ENCODE data around the gene ENTHD1. TPM values are rescaled to one million over a fixed set of nuclear protein-coding genes. Genes with fewer than 3 reads are reported as not detected.
"Not testable (repeated sequence)": the region's sequence is repeated elsewhere in the genome, so short reads cannot be mapped to it uniquely, and the experiment has no call there.

The ENTHD1 gene
- total RNA-seq, 1 experiment from 2014 or later = 41.5 TPM

- in situ Hi-C loops (cut with HindIII; ENCODE audit: low pct_unique_long_range_greater_than_20kb, low sequenced_read_pairs); DNase-seq (ENCODE audit: low read depth, low spot score): not testable (repeated sequence)
These were observed 159.5 kb downstream of the ENTHD1 start for GRCh38 chr22:39734046-39734445.

GRCh38 chr22:39733191-39733590 is 160.4 kb downstream of the ENTHD1 start:
- no peak for DNase-seq (ENCODE audit: low read depth, low spot score)
- in situ Hi-C loops (cut with HindIII; ENCODE audit: low pct_unique_long_range_greater_than_20kb, low sequenced_read_pairs) = no loop called here

DNA sequence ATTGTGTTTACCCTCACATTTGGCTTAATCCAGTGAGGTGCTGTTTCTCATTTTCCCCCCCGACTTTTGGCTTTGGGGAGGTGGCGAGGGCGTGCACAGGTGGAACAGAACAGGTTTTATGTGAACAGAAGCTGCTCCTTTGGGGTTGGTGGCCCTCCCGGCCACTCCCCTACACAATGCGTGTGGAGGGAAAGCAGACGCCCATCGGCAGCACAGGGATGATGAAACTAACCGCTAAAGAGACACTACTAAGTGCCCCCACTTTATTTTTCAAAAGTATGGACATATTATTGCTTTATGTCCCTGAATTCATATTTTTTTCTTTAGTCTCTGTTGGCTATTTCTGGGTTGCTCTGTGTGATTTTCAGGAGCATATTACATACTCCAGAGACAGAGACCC is 160.9 kb downstream of the ENTHD1 start:
- no peak for DNase-seq (ENCODE audit: low read depth, low spot score)
- in situ Hi-C loops (cut with HindIII; ENCODE audit: low pct_unique_long_range_greater_than_20kb, low sequenced_read_pairs) = no loop called here

GRCh38 chr22:39731881-39732555 is 161.5 kb downstream of the ENTHD1 start:
- DNase-seq (ENCODE audit: low read depth, low spot score) = no peak
- in situ Hi-C loops (cut with HindIII; ENCODE audit: low pct_unique_long_range_greater_than_20kb, low sequenced_read_pairs) = no loop called here

DNA sequence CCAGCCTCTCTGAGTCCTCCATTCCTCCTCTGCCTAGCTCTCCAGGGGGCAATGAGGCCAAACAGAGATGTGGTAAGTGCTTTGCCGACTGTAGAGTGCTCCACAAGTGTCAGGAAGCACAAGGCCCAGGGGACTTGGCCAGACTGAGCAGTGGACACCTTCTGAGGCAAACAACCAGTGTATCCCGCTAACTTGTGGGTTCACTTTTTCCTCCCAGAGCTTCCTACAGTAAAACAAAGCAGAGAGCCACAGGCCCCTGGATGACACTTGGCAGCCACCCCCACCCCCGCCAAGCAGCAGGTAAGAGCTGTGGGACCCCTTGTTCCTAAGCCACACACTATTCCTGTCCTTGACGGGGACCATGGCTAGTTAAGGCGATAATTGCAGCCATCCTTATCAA is 162.1 kb downstream of the ENTHD1 start:
- in situ Hi-C loops (cut with HindIII; ENCODE audit: low pct_unique_long_range_greater_than_20kb, low sequenced_read_pairs) = no loop called here
- no peak for DNase-seq (ENCODE audit: low read depth, low spot score)

- in situ Hi-C loops (cut with HindIII; ENCODE audit: low pct_unique_long_range_greater_than_20kb, low sequenced_read_pairs) = no loop called here
- DNase-seq (ENCODE audit: low read depth, low spot score) = no peak
These were observed 164.2 kb downstream of the ENTHD1 start for GRCh38 chr22:39729141-39729934.

GRCh38 chr22:39728236-39728860 is 165.2 kb downstream of the ENTHD1 start:
- DNase-seq (ENCODE audit: low read depth, low spot score) = no peak
- in situ Hi-C loops (cut with HindIII; ENCODE audit: low pct_unique_long_range_greater_than_20kb, low sequenced_read_pairs) = no loop called here

GRCh38 chr22:39727541-39727940 is 166.0 kb downstream of the ENTHD1 start:
- DNase-seq (ENCODE audit: low read depth, low spot score) = no peak
- in situ Hi-C loops (cut with HindIII; ENCODE audit: low pct_unique_long_range_greater_than_20kb, low sequenced_read_pairs) = no loop called here

DNA sequence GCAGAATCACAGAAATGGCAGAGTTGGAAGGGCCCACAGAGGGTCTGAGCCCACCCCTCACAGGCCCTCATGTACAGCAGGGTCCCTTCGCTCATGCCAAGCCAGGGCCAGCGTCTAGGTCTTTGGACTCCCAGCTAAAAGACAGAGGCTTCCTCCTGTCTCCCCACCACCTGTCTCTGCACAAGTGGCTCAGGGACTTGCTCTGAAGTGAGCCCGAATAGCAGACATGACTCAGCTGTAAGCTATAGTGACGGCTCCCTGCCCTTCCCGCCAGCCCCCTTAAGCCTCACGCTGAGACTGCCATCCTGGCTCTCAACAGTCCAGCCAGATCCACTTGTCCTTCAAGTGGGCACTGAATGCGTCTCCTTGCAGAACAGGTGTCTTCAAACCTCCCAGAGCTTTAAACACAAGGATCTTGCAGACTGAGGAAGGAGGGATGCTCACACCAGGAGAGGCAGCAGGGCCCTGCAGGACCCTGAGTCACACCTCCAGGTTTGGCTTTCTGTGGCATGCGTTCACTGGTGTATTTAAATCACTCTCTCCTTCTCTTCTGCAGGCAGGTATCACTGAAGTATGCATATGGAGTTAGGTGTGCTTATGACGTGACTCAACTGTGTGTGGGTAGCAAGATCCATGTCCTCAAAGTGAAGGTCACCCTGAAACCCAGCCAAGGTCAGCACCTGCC is 168.1 kb downstream of the ENTHD1 start:
- in situ Hi-C loops (cut with HindIII; ENCODE audit: low pct_unique_long_range_greater_than_20kb, low sequenced_read_pairs) = no loop called here
- no peak for DNase-seq (ENCODE audit: low read depth, low spot score)

GRCh38 chr22:39724857-39725256 is 168.7 kb downstream of the ENTHD1 start:
- no peak for DNase-seq (ENCODE audit: low read depth, low spot score)
- in situ Hi-C loops (cut with HindIII; ENCODE audit: low pct_unique_long_range_greater_than_20kb, low sequenced_read_pairs) = no loop called here

DNA sequence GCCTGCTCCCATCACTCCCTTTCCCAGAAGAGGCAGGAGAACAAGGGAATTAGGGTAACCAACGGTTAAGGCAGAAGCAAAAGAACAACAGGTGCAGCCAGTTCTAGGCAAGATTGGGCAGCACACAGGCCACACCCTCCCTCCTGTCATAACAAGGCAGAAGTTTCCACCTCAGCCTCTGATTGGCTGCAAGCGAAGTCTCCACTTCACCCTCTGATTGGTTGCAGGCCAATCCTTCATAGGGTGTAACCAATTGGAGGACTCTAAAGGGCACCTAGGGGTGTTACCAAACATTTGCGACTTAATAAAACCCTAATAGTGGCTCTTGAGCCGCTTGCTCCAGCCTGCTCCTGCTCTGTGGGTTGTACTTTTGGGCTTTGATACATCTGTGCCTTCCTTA is 169.2 kb downstream of the ENTHD1 start:
- DNase-seq (ENCODE audit: low read depth, low spot score) = peak; percentile 53
- in situ Hi-C loops (cut with HindIII; ENCODE audit: low pct_unique_long_range_greater_than_20kb, low sequenced_read_pairs) = no loop called here

DNA sequence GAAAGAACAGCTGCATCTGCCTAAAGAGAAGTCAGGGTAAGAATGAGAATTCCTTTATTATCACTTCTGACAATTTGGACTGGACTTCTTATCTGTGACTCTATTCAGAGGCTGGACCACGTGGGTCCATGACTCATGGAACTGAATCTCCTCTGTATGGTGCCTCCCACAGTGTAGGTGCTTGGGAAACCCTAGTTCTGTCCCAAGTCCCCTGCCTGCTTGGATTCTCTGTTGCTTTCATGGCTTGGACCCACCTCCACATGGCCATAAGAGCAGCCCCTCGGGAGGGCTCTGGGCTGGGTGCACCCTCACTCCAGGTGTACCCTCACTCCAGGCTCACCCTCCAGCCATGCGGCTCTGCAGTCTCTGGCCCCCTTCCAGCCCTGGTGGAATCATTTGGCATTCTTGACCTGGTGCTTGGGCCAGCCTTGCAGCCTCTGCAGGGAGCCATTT is 169.6 kb downstream of the ENTHD1 start:
- peak; percentile 68 for DNase-seq (ENCODE audit: low read depth, low spot score)
- in situ Hi-C loops (cut with HindIII; ENCODE audit: low pct_unique_long_range_greater_than_20kb, low sequenced_read_pairs) = no loop called here

- in situ Hi-C loops (cut with HindIII; ENCODE audit: low pct_unique_long_range_greater_than_20kb, low sequenced_read_pairs) = no loop called here
These were observed 170.1 kb downstream of the ENTHD1 start for GRCh38 chr22:39723463-39723862.

GRCh38 chr22:39722501-39722900 is 171.1 kb downstream of the ENTHD1 start:
- DNase-seq (ENCODE audit: low read depth, low spot score) = no peak
- in situ Hi-C loops (cut with HindIII; ENCODE audit: low pct_unique_long_range_greater_than_20kb, low sequenced_read_pairs) = no loop called here

More at GRCh38 chr22:39723463-39723862, 170.1 kb downstream of the ENTHD1 start:
- no peak for DNase-seq (ENCODE audit: low read depth, low spot score)

DNA sequence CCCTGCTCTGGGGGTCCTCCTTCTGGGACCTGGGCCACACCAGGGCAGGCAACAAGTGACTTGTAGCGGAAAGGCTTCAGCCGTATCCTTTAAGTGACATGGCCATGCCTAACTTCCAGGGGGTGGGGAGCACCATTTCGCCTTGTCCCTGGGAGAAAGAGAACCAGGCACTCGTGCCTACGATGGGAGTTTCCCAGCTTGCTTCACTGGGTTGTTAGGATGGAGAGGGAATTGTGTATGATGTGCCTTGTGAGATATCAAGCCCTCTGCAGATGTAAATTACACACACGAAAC is 171.6 kb downstream of the ENTHD1 start:
- in situ Hi-C loops (cut with HindIII; ENCODE audit: low pct_unique_long_range_greater_than_20kb, low sequenced_read_pairs) = no loop called here
- no peak for DNase-seq (ENCODE audit: low read depth, low spot score)

GRCh38 chr22:39721206-39722031 is 172.1 kb downstream of the ENTHD1 start:
- in situ Hi-C loops (cut with HindIII; ENCODE audit: low pct_unique_long_range_greater_than_20kb, low sequenced_read_pairs) = no loop called here
- no peak for DNase-seq (ENCODE audit: low read depth, low spot score)

Measured in SK-MEL-5 (cell line).